ENCODE data around the gene NINL. TPM values are rescaled to one million over a fixed set of nuclear protein-coding genes. Genes with fewer than 3 reads are reported as not detected.

The NINL gene
- total RNA-seq, 4 donors from 2014 or later: 4.7 to 9.7 (median 6.7) TPM

DNA sequence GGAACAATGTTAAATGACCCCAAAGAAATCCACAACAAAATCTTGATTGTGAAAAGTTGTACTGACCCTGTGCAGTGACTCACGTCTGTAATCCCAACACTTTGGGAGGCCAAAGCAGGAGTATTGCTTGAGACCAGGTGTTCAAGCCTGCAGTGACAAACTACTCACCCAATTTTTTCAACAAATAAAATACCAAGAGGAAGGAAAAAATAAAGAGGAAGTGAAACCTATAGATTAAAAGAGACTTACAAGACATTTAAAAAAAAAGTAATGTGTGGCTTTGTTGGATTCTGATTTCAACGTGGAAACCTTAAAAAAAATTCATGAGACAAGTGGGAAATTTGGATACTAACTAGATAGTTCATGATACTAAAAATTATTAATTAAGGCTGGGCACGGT lies 146.0 kb downstream of the NINL start:
- no peak for DNase-seq (ENCODE audit: low spot score)
- no peak for ATAC-seq (ENCODE audit: low FRiP score)
- TF ChIP-seq, protein P1, sequence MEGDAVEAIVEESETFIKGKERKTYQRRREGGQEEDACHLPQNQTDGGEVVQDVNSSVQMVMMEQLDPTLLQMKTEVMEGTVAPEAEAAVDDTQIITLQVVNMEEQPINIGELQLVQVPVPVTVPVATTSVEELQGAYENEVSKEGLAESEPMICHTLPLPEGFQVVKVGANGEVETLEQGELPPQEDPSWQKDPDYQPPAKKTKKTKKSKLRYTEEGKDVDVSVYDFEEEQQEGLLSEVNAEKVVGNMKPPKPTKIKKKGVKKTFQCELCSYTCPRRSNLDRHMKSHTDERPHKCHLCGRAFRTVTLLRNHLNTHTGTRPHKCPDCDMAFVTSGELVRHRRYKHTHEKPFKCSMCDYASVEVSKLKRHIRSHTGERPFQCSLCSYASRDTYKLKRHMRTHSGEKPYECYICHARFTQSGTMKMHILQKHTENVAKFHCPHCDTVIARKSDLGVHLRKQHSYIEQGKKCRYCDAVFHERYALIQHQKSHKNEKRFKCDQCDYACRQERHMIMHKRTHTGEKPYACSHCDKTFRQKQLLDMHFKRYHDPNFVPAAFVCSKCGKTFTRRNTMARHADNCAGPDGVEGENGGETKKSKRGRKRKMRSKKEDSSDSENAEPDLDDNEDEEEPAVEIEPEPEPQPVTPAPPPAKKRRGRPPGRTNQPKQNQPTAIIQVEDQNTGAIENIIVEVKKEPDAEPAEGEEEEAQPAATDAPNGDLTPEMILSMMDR (IDR thresholded peaks at IDR 0.05): no peak

DNA sequence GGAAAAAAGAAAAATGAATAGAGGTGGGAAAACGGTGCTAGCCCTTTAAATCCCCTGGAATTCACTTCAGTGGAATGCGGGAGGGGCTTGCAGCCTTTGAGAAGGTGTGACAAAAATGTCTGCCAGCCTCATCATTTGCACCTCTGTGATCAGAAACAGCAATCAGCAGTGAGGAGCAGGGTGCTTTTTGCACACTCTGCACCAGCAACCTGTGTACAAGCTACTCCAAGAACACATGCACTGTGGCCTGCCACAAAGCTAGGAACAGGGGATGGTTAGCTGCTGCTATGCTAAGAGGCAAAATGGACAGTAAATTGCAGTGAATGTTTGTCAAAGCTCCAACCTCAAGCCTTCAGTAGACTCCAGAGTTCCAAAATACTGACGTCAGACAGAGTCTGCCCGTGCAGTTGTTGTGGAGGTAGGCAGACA lies 148.2 kb downstream of the NINL start:
- ATAC-seq (ENCODE audit: low FRiP score): no peak
- TF ChIP-seq, protein P1 (IDR thresholded peaks at IDR 0.05): no peak
- DNase-seq (ENCODE audit: low spot score): no peak

DNA sequence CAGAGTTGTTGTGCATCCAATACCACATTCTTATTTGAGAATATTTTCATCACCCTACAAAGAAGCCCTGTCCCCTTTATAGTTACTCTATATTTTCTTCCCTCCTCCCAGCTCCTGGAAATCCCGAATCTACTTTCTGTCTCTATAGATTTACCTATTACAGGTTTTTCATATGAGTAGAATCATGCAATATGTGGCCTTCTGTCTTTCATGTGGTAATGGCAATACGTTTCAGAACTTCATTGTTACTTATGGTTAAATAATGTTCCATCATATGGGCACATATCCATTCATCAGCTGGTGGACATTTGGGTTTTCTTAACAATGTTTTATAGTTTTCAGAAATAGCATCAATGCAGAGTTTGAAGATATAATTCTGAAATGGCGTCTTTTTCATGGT lies 160.8 kb downstream of the NINL start:
- DNase-seq (ENCODE audit: low spot score) (no peak), ATAC-seq (ENCODE audit: low FRiP score) (no peak)
- TF ChIP-seq, protein P1 (IDR thresholded peaks at IDR 0.05): no peak

DNA sequence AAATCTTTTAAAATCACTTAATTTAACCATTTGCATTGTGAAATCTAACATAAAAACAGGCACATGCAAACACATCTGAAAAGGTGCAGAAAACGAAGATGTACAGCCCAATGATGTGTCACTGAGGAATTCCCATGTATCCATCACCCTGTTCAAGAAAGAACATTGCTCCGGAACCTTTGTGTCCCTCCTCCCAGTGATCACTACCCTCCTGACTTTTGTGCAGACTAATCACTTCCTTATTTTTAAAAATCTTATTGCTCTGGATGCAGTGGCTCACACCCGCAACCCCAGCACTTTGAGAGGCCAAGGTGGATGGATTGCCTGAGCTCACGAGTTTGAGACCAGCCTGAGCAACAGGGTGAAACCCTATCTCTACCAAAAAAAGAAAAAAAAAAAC lies 163.3 kb downstream of the NINL start:
- ATAC-seq (ENCODE audit: low FRiP score) (no peak), DNase-seq (ENCODE audit: low spot score) (no peak)
- TF ChIP-seq, protein P1 (IDR thresholded peaks at IDR 0.05): no peak

DNA sequence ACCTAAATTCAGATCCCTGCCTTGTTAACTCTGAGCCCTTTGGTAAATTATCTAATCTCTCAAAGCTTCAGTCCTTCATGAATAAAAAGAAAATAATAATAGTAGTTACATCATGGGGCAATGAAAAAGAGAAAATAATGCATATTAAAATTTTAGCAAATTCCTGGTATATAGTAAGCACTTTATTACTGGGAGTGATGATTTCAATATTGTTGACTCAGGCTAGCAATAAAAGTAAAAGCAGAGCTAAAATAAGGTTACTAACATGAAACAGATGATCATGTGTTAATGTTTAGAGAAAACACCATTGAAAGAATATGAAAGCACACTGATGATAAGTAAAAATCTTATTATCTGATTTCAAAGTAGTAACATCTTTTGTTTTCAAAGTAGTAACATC lies 164.2 kb downstream of the NINL start:
- no peak for ATAC-seq (ENCODE audit: low FRiP score)
- TF ChIP-seq, protein P1 (IDR thresholded peaks at IDR 0.05): no peak
- DNase-seq (ENCODE audit: low spot score): no peak

DNA sequence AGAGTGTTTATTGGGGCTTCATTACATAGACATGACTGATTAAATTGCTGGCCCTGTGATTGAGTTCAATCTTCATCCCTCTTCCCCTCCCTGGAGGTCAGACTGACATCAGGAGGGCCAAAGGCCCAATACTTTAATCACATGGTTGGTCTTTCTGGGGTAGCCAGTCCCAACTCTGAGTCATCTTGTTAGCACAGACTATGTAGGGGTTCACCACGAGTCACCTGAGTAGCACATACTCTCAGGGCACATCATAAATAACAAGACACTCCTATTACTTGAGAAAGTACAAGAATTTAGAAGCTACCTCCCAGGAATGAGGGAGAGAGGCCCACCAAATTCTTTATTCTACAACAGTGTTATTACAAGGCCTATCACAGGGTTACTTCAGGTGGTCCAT lies 166.6 kb downstream of the NINL start:
- DNase-seq (ENCODE audit: low spot score): no peak
- ATAC-seq (ENCODE audit: low FRiP score): no peak
- TF ChIP-seq, protein P1 (IDR thresholded peaks at IDR 0.05): no peak

DNA sequence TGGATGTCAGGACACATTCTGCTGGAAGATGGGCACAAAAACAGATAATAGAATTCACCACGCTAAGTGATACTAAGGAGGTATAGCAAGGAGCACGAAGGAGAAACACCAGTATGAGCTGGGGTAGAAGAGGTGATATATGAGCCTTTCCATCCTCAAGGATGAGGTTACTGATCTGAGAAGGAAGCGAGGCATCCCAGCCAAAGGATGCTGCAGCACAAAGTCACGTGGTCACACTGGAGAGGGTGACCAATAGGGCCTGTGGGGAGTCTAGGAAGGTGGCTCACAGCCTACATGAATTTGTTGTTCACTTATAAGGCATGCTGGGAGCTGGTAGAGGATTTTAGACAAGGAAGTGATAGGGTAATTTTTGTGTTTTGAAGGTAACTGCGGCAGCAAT lies 176.4 kb downstream of the NINL start:
- ATAC-seq (ENCODE audit: low FRiP score) (no peak), DNase-seq (ENCODE audit: low spot score) (no peak)

More for the DNA sequence above, 176.4 kb downstream of the NINL start:
- TF ChIP-seq, protein P1 (IDR thresholded peaks at IDR 0.05): no peak

Measured in omental fat pad (tissue), 4 donors.